ENCODE data around the gene VTI1A. TPM values are rescaled to one million over a fixed set of nuclear protein-coding genes. Genes with fewer than 3 reads are reported as not detected.

Gene VTI1A
- polyA plus RNA-seq, 1 of the 3 experiments (the other 2 are of a cell fraction), result 8.3 TPM

GRCh38 chr10:112519133-112519761, 72.2 kb downstream of the VTI1A start:
- Histone ChIP-seq H3K4me2 (no peak overlapping the region), H3K27ac (ENCODE audit: low read depth in 2 of 2, low read length in 1 of 2) (no peak overlapping the region), H3K4me1 (ENCODE audit: control insufficient read depth in 1 of 2, insufficient read depth in 2 of 2, low read depth in 1 of 2, low read length in 1 of 2) (peaks cover 0 to 3% of the 10 kb centered on the region in 2 experiments; a peak in 3 of 4 replicates), H3K9ac (no peak overlapping the region), H4K20me1 (ENCODE audit: insufficient read depth) (no peaks in the 10 kb centered on the region; the same call in 1 of the 2 replicates), H3F3A (replicated peaks; ENCODE audit: insufficient read depth) (peaks cover 3% of the 10 kb centered on the region), H3K27me3 (ENCODE audit: insufficient read depth) (no peaks in the 10 kb centered on the region), H3K9me3 (0 out of 2 replicates have a peak, but pooled peaks cover 4% of the 10 kb centered on the region), H3K4me3 (ENCODE audit: low read depth in 2 of 2, low read length in 1 of 2) (no peak overlapping the region), H2AFZ (ENCODE audit: low read depth) (no peak overlapping the region), H3K36me3 (replicated peaks in 1 of 2; ENCODE audit: control insufficient read depth in 1 of 2, insufficient read depth in 2 of 2, low read length in 1 of 2) (no peaks in the 10 kb centered on the region), H3K79me2 (ENCODE audit: insufficient read depth) (no peaks in the 10 kb centered on the region; the same call in 1 of the 2 replicates), H3K9me2 (no peaks in the 10 kb centered on the region; the same call in 1 of the 2 replicates)
- DNase-seq, result no peak
- TF ChIP-seq ELF1 (IDR thresholded peaks at IDR 0.05), result no peak
- TF ChIP-seq SMC3 (IDR thresholded peaks at IDR 0.05; ENCODE audit: low read depth, low read length), result no peak
- ChIA-PET CTCF (no interaction called here), POLR2A (no interaction called here)
- WGBS (ENCODE audit: low lambda C conversion rate), result 89% methylated on average over 5 of the region's 5 CpGs

GRCh38 chr10:112520914-112521313, 73.9 kb downstream of the VTI1A start:
- Histone ChIP-seq H3K79me2 (ENCODE audit: insufficient read depth) (peaks cover 4% of the 10 kb centered on the region; the same call in 1 of the 2 replicates), H3K27ac (ENCODE audit: low read depth in 2 of 2, low read length in 1 of 2) (no peak overlapping the region), H2AFZ (ENCODE audit: low read depth) (no peak overlapping the region), H3K9me3 (no peaks in the 10 kb centered on the region), H3K4me2 (no peak overlapping the region), H3K27me3 (ENCODE audit: insufficient read depth) (no peaks in the 10 kb centered on the region), H3F3A (replicated peaks; ENCODE audit: insufficient read depth) (peaks cover 3% of the 10 kb centered on the region), H3K4me1 (ENCODE audit: control insufficient read depth in 1 of 2, insufficient read depth in 2 of 2, low read depth in 1 of 2, low read length in 1 of 2) (peaks cover 0 to 15% of the 10 kb centered on the region in 2 experiments; a peak in 3 of 4 replicates), H4K20me1 (ENCODE audit: insufficient read depth) (no peaks in the 10 kb centered on the region; the same call in 1 of the 2 replicates), H3K9me2 (no peaks in the 10 kb centered on the region), H3K36me3 (replicated peaks in 1 of 2; ENCODE audit: control insufficient read depth in 1 of 2, insufficient read depth in 2 of 2, low read length in 1 of 2) (no peaks in the 10 kb centered on the region), H3K4me3 (ENCODE audit: low read depth in 2 of 2, low read length in 1 of 2) (no peak overlapping the region), H3K9ac (no peak overlapping the region)
- TF ChIP-seq GABPA (IDR thresholded peaks at IDR 0.05; ENCODE audit: low read depth) (no peak), TEAD4 (IDR thresholded peaks at IDR 0.05; ENCODE audit: borderline replicate concordance, insufficient read depth) (no peak), FOXJ3 (CRISPR knock-in tag; IDR thresholded peaks at IDR 0.05) (no peak), RXRA (IDR thresholded peaks at IDR 0.05; ENCODE audit: borderline replicate concordance, low read depth) (no peak), YY1 (IDR thresholded peaks at IDR 0.05; ENCODE audit: low read depth) (no peak), CHD2 (IDR thresholded peaks at IDR 0.05; ENCODE audit: low read length, partially characterized antibody) (no peak), FOXM1 (IDR thresholded peaks at IDR 0.05; ENCODE audit: low read depth) (no peak), MXI1 (IDR thresholded peaks at IDR 0.05; ENCODE audit: low read depth, low read length) (no peak), SMC3 (IDR thresholded peaks at IDR 0.05; ENCODE audit: low read depth, low read length) (no peak)
- TF ChIP-seq, protein P1, sequence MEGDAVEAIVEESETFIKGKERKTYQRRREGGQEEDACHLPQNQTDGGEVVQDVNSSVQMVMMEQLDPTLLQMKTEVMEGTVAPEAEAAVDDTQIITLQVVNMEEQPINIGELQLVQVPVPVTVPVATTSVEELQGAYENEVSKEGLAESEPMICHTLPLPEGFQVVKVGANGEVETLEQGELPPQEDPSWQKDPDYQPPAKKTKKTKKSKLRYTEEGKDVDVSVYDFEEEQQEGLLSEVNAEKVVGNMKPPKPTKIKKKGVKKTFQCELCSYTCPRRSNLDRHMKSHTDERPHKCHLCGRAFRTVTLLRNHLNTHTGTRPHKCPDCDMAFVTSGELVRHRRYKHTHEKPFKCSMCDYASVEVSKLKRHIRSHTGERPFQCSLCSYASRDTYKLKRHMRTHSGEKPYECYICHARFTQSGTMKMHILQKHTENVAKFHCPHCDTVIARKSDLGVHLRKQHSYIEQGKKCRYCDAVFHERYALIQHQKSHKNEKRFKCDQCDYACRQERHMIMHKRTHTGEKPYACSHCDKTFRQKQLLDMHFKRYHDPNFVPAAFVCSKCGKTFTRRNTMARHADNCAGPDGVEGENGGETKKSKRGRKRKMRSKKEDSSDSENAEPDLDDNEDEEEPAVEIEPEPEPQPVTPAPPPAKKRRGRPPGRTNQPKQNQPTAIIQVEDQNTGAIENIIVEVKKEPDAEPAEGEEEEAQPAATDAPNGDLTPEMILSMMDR (IDR thresholded peaks at IDR 0.05), result no peak
- TF ChIP-seq, protein P2, sequence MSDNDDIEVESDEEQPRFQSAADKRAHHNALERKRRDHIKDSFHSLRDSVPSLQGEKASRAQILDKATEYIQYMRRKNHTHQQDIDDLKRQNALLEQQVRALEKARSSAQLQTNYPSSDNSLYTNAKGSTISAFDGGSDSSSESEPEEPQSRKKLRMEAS (IDR thresholded peaks at IDR 0.05; ENCODE audit: low read depth), result no peak
- WGBS (ENCODE audit: low lambda C conversion rate), result 86% methylated on average over 1 of the region's 1 CpG
- ChIA-PET CTCF (no interaction called here), POLR2A (no interaction called here)
- no peak for DNase-seq
